ENCODE results near the gene BACE1-AS.
A peak's percentile ranks its signal among the peaks of the same experiment; 100 is the strongest.

Gene BACE1-AS

GRCh38 chr11:117279711-117280376 is 11.3 kb upstream of the BACE1-AS start:
- Mint-ChIP-seq H3K4me1 (peaks cover 21% of the 10 kb centered on the region), H3K27ac (peak overlapping the region; percentile 85), H3K36me3 (peaks cover 39% of the 10 kb centered on the region), H3K4me3 (peak overlapping the region; percentile 3), H3K9me3 (no peaks in the 10 kb centered on the region)
- ATAC-seq (peak; percentile 50), DNase-seq (ENCODE audit: low spot score in 2 of 2) (no peak)

DNA sequence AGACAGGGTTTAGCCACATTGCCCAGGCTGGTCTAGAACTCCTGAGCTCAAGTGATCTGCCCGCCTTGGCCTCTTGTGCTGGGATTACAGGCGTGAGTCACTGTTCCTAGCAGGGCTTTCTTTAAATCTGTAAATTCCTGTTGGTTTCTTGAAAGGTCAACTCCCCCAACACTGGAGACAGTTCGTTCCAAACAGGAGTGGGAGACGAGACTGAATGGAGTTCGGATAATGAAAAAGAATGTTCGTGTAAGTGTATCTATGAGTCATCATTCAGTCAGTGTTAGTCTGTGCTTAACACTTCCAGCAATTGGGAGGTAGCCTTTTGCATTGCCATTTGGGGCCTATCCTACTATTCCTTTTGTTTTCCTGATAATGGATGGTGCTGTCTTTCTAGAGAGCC is 10.0 kb upstream of the BACE1-AS start:
- H3K9me3 Mint-ChIP-seq: no peaks in the 10 kb centered on the region
- DNase-seq (ENCODE audit: low spot score in 2 of 2) (no peak), ATAC-seq (no peak)
- peaks cover 11% of the 10 kb centered on the region for H3K4me1 Mint-ChIP-seq
- no peak overlapping the region for H3K4me3 Mint-ChIP-seq
- H3K36me3 Mint-ChIP-seq: peaks cover 42% of the 10 kb centered on the region
- peak overlapping the region; percentile 85 for H3K27ac Mint-ChIP-seq

GRCh38 chr11:117281869-117282268 is 9.3 kb upstream of the BACE1-AS start:
- Mint-ChIP-seq H3K36me3 (peaks cover 42% of the 10 kb centered on the region), H3K4me3 (no peak overlapping the region), H3K4me1 (peaks cover 11% of the 10 kb centered on the region), H3K9me3 (no peaks in the 10 kb centered on the region), H3K27ac (peak overlapping the region; percentile 67)
- DNase-seq (ENCODE audit: low spot score in 2 of 2): no peak
- no peak for ATAC-seq

DNA sequence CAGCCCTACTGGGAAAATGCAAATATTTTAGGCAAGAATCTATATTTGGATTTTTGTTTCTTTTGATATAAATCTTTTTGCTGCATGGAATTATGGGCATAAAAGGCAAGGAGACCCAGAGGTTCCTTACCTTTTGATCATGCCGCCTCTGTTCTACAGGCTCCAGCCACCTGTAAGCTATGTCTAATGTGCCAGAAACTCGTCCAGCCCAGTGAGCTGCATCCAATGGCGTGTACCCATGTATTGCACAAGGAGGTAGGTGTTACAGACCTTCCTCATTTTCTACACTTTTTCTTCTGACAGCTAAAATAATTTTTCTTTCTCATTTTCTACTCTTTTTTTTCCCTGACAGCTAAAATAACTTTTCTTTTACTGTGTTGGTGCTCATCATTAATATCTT is 8.2 kb upstream of the BACE1-AS start:
- ATAC-seq: no peak
- Mint-ChIP-seq H3K27ac (no peak overlapping the region), H3K9me3 (no peaks in the 10 kb centered on the region), H3K4me3 (no peak overlapping the region), H3K36me3 (peaks cover 42% of the 10 kb centered on the region), H3K4me1 (peaks cover 11% of the 10 kb centered on the region)
- no peak for DNase-seq (ENCODE audit: low spot score in 2 of 2)

GRCh38 chr11:117284053-117284452 is 7.1 kb upstream of the BACE1-AS start:
- no peaks in the 10 kb centered on the region for H3K9me3 Mint-ChIP-seq
- ATAC-seq (no peak), DNase-seq (ENCODE audit: low spot score in 2 of 2) (no peak)
- H3K4me1 Mint-ChIP-seq: peaks cover 11% of the 10 kb centered on the region
- no peak overlapping the region for H3K4me3 Mint-ChIP-seq
- peaks cover 42% of the 10 kb centered on the region for H3K36me3 Mint-ChIP-seq
- H3K27ac Mint-ChIP-seq: no peak overlapping the region

- ATAC-seq (no peak), DNase-seq (ENCODE audit: low spot score in 2 of 2) (no peak)
- Mint-ChIP-seq H3K27ac (no peak overlapping the region), H3K36me3 (peaks cover 42% of the 10 kb centered on the region), H3K9me3 (no peaks in the 10 kb centered on the region), H3K4me3 (no peak overlapping the region), H3K4me1 (no peaks in the 10 kb centered on the region)
Observed at GRCh38 chr11:117286588-117286987, 4.6 kb upstream of the BACE1-AS start.

DNA sequence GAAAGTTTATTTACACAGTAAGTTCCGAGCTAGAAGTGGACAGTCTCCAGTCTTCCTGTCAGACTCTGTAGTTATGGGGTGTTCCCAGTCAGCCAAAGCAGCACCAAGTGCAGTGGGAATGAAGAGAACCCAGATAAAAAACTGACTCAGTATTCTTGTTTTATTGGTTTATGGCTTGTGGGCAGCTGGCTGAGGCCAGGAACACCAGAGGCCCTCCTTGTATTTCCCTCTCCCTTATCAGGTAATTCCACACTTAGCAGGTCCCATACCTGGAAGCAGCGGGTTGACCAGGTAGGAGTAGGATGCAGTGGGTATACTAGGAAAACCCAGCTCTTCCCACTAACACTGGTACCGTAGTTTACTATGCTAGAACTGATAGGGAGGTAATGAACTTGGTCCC is 3.5 kb upstream of the BACE1-AS start:
- ATAC-seq (no peak), DNase-seq (ENCODE audit: low spot score in 2 of 2) (no peak)
- no peaks in the 10 kb centered on the region for H3K9me3 Mint-ChIP-seq
- H3K36me3 Mint-ChIP-seq: peaks cover 35% of the 10 kb centered on the region
- no peak overlapping the region for H3K4me3 Mint-ChIP-seq
- H3K27ac Mint-ChIP-seq: peak overlapping the region; percentile 68
- no peaks in the 10 kb centered on the region for H3K4me1 Mint-ChIP-seq

DNA sequence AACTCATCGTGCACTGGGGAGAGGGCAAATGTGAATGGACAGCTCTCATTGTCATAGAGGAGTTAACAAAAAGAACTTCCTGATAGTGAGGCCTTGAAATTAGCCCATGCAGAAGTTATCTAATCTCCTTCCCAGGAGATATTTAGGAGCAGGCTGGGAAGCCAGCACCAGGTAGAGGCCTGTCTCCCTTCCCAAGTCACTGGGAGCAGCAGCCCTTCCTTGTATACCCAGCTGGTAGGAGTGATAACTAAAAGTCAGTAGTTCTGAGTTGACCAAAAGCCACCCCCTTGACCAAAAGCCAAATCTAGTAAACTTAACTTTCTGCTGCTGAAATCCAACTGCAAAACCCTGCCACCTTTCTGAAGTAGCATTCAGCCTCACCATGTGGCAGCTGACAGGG is 1.4 kb upstream of the BACE1-AS start:
- peaks cover 13% of the 10 kb centered on the region for H3K36me3 Mint-ChIP-seq
- DNase-seq (ENCODE audit: low spot score in 2 of 2) (no peak), ATAC-seq (no peak)
- H3K4me3 Mint-ChIP-seq: no peak overlapping the region
- H3K27ac Mint-ChIP-seq: no peak overlapping the region
- H3K4me1 Mint-ChIP-seq: no peaks in the 10 kb centered on the region
- H3K9me3 Mint-ChIP-seq: no peaks in the 10 kb centered on the region

GRCh38 chr11:117292616-117293015 is 1.5 kb downstream of the BACE1-AS start:
- H3K4me3 Mint-ChIP-seq: no peak overlapping the region
- no peak for ATAC-seq
- no peak overlapping the region for H3K27ac Mint-ChIP-seq
- H3K36me3 Mint-ChIP-seq: no peaks in the 10 kb centered on the region
- H3K9me3 Mint-ChIP-seq: no peaks in the 10 kb centered on the region
- DNase-seq (ENCODE audit: low spot score in 2 of 2): no peak
- no peaks in the 10 kb centered on the region for H3K4me1 Mint-ChIP-seq

DNA sequence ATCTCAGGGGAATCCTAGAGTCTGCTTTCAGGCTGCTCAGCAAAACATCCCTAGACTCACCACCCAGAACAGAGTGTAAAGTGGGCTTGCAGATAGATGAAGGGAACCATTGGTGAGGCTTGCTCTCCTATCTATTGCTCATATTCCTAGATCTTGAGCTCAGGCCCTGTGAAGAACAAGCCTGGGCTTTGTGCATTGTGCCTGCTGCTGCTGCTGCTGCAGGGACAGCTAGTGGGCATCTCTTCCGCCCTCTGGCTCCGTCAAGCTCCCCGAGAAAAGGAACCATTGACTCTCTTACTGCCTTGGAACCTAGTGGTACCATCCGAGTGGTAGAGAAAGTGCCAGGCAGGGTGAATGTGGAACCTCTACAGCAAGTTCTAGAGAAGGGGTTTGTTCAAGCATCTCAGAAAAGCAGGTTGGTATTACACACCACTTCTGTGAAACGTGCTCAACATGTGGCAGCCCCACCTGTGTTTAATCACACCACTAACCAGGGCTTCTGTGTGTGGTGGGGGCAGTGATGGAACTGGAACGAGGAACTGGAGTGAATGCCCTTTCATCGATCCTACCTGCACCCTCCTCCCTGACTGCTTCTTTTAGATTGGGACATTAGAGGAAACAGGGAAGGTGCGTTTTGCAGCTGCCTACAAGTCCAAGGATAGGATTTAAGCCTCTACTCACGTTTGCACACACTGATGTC is 4.4 kb downstream of the BACE1-AS start:
- Mint-ChIP-seq H3K4me1 (peaks cover under 1% of the 10 kb centered on the region), H3K4me3 (no peak overlapping the region), H3K36me3 (no peaks in the 10 kb centered on the region), H3K9me3 (no peaks in the 10 kb centered on the region), H3K27ac (no peak overlapping the region)
- ATAC-seq (no peak), DNase-seq (ENCODE audit: low spot score in 2 of 2) (no peak)

GRCh38 chr11:117296881-117297280 is 5.7 kb downstream of the BACE1-AS start:
- Mint-ChIP-seq H3K9me3 (no peaks in the 10 kb centered on the region), H3K4me1 (peaks cover 6% of the 10 kb centered on the region), H3K36me3 (no peaks in the 10 kb centered on the region), H3K27ac (peak overlapping the region; percentile 11), H3K4me3 (no peak overlapping the region)
- DNase-seq (ENCODE audit: low spot score in 2 of 2) (no peak), ATAC-seq (no peak)

DNA sequence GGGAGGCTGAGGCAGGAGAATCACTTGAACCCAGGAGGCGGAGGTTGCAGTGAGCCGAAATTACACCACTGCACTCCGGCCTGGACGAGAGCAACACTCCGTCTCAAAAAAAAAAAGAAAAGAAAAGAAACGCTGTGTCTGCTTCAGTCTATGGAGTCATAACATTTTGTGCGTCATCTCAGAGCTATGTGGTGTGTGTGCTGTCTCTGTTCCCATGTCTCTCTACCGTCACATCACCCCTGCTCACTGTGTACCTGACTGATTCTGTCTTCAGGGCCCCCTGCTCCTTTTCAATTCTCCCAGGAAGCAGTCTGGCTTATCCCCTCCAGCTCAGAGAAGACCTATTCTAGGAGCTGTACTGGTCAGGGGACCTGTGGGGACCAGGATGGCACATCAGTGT is 7.0 kb downstream of the BACE1-AS start:
- H3K9me3 Mint-ChIP-seq: no peaks in the 10 kb centered on the region
- H3K36me3 Mint-ChIP-seq: no peaks in the 10 kb centered on the region
- ATAC-seq (no peak), DNase-seq (ENCODE audit: low spot score in 2 of 2) (no peak)
- H3K4me1 Mint-ChIP-seq: peaks cover 6% of the 10 kb centered on the region
- no peak overlapping the region for H3K4me3 Mint-ChIP-seq
- no peak overlapping the region for H3K27ac Mint-ChIP-seq

GRCh38 chr11:117299351-117300282 is 8.5 kb downstream of the BACE1-AS start:
- H3K4me1 Mint-ChIP-seq: peaks cover 6% of the 10 kb centered on the region
- no peak overlapping the region for H3K4me3 Mint-ChIP-seq
- H3K9me3 Mint-ChIP-seq: no peaks in the 10 kb centered on the region
- no peak for ATAC-seq
- no peaks in the 10 kb centered on the region for H3K36me3 Mint-ChIP-seq
- no peak for DNase-seq (ENCODE audit: low spot score in 2 of 2)
- peak overlapping the region; percentile 9 for H3K27ac Mint-ChIP-seq

DNA sequence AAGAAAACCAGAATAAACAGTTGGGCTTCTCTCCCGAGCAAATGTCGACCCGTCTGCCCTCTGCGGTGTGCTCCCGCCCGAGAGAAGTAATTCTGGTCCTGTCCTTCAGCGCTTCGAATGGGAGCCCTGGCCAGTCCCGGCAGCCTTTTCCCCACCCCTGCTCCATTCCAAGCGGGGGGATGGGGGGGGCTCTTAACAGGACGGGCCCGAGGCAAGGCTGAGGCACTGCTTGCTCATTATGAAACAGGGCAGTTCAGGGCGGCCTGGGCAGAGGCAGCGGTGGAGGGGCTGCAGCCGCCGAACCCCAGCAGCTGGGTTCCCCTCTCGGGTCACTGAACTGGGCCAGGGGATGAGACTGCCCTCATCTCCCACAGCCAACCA is 9.1 kb downstream of the BACE1-AS start:
- Mint-ChIP-seq H3K27ac (no peak overlapping the region), H3K4me1 (peaks cover 6% of the 10 kb centered on the region), H3K9me3 (no peaks in the 10 kb centered on the region), H3K4me3 (no peak overlapping the region), H3K36me3 (no peaks in the 10 kb centered on the region)
- no peak for ATAC-seq
- no peak for DNase-seq (ENCODE audit: low spot score in 2 of 2)

DNA sequence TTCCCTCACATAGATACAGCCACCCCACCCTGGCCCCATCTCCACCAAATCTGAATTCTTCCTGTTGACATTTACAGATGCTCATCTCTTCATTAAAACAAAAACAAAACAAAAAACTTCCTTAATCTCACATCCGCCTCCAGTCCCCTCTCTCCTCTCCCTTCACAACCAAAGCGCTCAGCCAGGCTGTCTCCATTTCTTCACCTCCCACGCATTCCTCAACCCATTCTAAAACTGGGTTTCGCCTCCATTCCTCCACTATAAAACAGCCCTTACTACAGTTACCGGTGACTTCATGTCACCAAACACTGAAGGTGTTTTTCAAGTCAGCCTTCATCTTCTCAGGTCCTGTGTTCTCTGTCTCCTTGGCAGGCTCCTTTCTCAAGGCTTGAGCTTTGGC is 9.6 kb downstream of the BACE1-AS start:
- H3K36me3 Mint-ChIP-seq: no peaks in the 10 kb centered on the region
- no peak overlapping the region for H3K4me3 Mint-ChIP-seq
- DNase-seq (ENCODE audit: low spot score in 2 of 2) (no peak), ATAC-seq (no peak)
- H3K27ac Mint-ChIP-seq: no peak overlapping the region
- H3K9me3 Mint-ChIP-seq: no peaks in the 10 kb centered on the region
- peaks cover 6% of the 10 kb centered on the region for H3K4me1 Mint-ChIP-seq

All from stimulated activated effector memory CD8-positive, alpha-beta T cell treated with anti-CD3 and anti-CD28 coated beads, Interleukin-12 subunit alpha, Interleukin-12 subunit beta, amount 100 ng/mL, for 72 hours (primary cell).